Astrocyte (in vitro differentiated cells and primary cell): ENCODE data around the gene TTF1.

Experiments used
- CTCF ChIP-seq: IDR thresholded peaks from 2 replicates; pipeline ENCODE4 v1.5.1; 2011; ENCODE audit warnings: low read depth, mild to moderate bottlenecking, inconsistent platforms, low read length, moderate library complexity; ENCODE audit not compliant: insufficient read depth
- EZH2 ChIP-seq: IDR thresholded peaks from 2 replicates; pipeline ENCODE4 v1.6.1; 2012; ENCODE audit warnings: mild to moderate bottlenecking, low read length, inconsistent platforms; ENCODE audit not compliant: insufficient read depth

- TF ChIP-seq CTCF (peak; percentile 44), EZH2 (no peak)
These were observed 5.4 kb upstream of the TTF1 start for GRCh38 chr9:132412089-132412488.
